Subcutaneous abdominal adipose tissue (tissue), 5 donors: ENCODE measurements around the gene PRDM16.
"Not testable (repeated sequence)": the region's sequence is repeated elsewhere in the genome, so short reads cannot be mapped to it uniquely, and the experiment has no call there.

Experiments
- H3K27ac ChIP-seq: one replicate; pipeline ENCODE4 v1.7.0; 2013; ENCODE audit warnings: low read depth, mild to moderate bottlenecking, inconsistent platforms, low read length, moderate library complexity
- H3K27me3 ChIP-seq, 5 donors: one replicate each; pipeline ENCODE4 v1.7.0; 2013; ENCODE audit warnings: low read length in 5 of 5, inconsistent platforms in 1 of 5; ENCODE audit not compliant: control insufficient read depth in 5 of 5, insufficient read depth in 4 of 5
- H3K36me3 ChIP-seq, 5 donors: one replicate each; pipeline ENCODE4 v1.7.0; 2013; ENCODE audit warnings: low read length in 5 of 5; ENCODE audit not compliant: control insufficient read depth in 5 of 5, insufficient read depth in 5 of 5
- H3K4me1 ChIP-seq, 5 donors: one replicate each; pipeline ENCODE4 v1.7.0; 2013; ENCODE audit warnings: low read length in 5 of 5, mild to moderate bottlenecking in 3 of 5, moderate library complexity in 1 of 5; ENCODE audit not compliant: control insufficient read depth in 5 of 5, insufficient read depth in 5 of 5
- H3K4me3 ChIP-seq, 5 donors: one replicate each; pipeline ENCODE4 v1.7.0; 2013; ENCODE audit warnings: low read length in 5 of 5, low read depth in 1 of 5
- H3K9ac ChIP-seq, 5 donors: one replicate each; pipeline ENCODE4 v1.7.0; 2013; ENCODE audit warnings: low read length in 5 of 5, mild to moderate bottlenecking in 4 of 5, moderate library complexity in 3 of 5
- H3K9me3 ChIP-seq, 5 donors: one replicate each; pipeline ENCODE4 v1.7.0; 2013; ENCODE audit warnings: low read length in 5 of 5; ENCODE audit not compliant: control insufficient read depth in 5 of 5
- donor health status: healthy.
- donor health status: healthy.
- donor health status: healthy.
- donor health status: healthy.
- donor health status: healthy.

The PRDM16 gene

GRCh38 chr1:3239991-3240390 is 171.0 kb downstream of the PRDM16 start:
- H3K4me3 ChIP-seq, H3K9ac ChIP-seq, H3K36me3 ChIP-seq, H3K27ac ChIP-seq, H3K9me3 ChIP-seq, H3K4me1 ChIP-seq: not testable (repeated sequence)
- H3K27me3 ChIP-seq, result peaks cover 9 to 36% (median 25%) of the 10 kb centered on the region in 5 donors

GRCh38 chr1:3240524-3241235 is 171.7 kb downstream of the PRDM16 start:
- peaks cover 0 to 8% (median 4%) of the 10 kb centered on the region in 5 donors for H3K9me3 ChIP-seq
- no peak overlapping the region for H3K27ac ChIP-seq
- peaks cover 16 to 43% (median 30%) of the 10 kb centered on the region in 5 donors for H3K27me3 ChIP-seq
- H3K36me3 ChIP-seq, result no peaks in the 10 kb centered on the region
- no peak overlapping the region for H3K4me3 ChIP-seq
- H3K4me1 ChIP-seq, result no peaks in the 10 kb centered on the region
- H3K9ac ChIP-seq, result no peak overlapping the region

- H3K4me1 ChIP-seq, result no peaks in the 10 kb centered on the region
- no peak overlapping the region for H3K27ac ChIP-seq
- no peaks in the 10 kb centered on the region for H3K36me3 ChIP-seq
- H3K4me3 ChIP-seq, result no peak overlapping the region
- peaks cover 21 to 48% (median 34%) of the 10 kb centered on the region in 5 donors for H3K27me3 ChIP-seq
- no peak overlapping the region for H3K9ac ChIP-seq
- H3K9me3 ChIP-seq, result peaks cover 0 to 8% (median 4%) of the 10 kb centered on the region in 5 donors
Measured at GRCh38 chr1:3241236-3241550, 172.2 kb downstream of the PRDM16 start.

GRCh38 chr1:3241673-3242407 is 172.8 kb downstream of the PRDM16 start:
- peaks cover 27 to 54% (median 33%) of the 10 kb centered on the region in 5 donors for H3K27me3 ChIP-seq
- no peak overlapping the region for H3K9ac ChIP-seq
- peaks cover 0 to 8% (median 4%) of the 10 kb centered on the region in 5 donors for H3K9me3 ChIP-seq
- no peak overlapping the region for H3K4me3 ChIP-seq
- H3K27ac ChIP-seq, result no peak overlapping the region
- H3K36me3 ChIP-seq, result no peaks in the 10 kb centered on the region
- H3K4me1 ChIP-seq, result no peaks in the 10 kb centered on the region

- peaks cover 33 to 62% (median 39%) of the 10 kb centered on the region in 5 donors for H3K27me3 ChIP-seq
- H3K9me3 ChIP-seq, result peaks cover 0 to 8% (median 4%) of the 10 kb centered on the region in 5 donors
- H3K27ac ChIP-seq, result no peak overlapping the region
Measured at GRCh38 chr1:3242408-3243260, 173.6 kb downstream of the PRDM16 start.

GRCh38 chr1:3243304-3243703 is 174.3 kb downstream of the PRDM16 start:
- Histone ChIP-seq H3K9ac (no peak overlapping the region), H3K27me3 (peaks cover 33 to 64% (median 41%) of the 10 kb centered on the region in 5 donors), H3K27ac (no peak overlapping the region), H3K4me3 (no peak overlapping the region), H3K4me1 (peaks cover 0 to 11% (median 0%) of the 10 kb centered on the region in 5 donors), H3K9me3 (peaks cover 0 to 8% (median 4%) of the 10 kb centered on the region in 5 donors), H3K36me3 (no peaks in the 10 kb centered on the region)

More at GRCh38 chr1:3242408-3243260, 173.6 kb downstream of the PRDM16 start:
- peaks cover 0 to 5% (median 0%) of the 10 kb centered on the region in 5 donors for H3K4me1 ChIP-seq
- no peaks in the 10 kb centered on the region for H3K36me3 ChIP-seq
- H3K4me3 ChIP-seq, result no peak overlapping the region
- H3K9ac ChIP-seq, result no peak overlapping the region

- Histone ChIP-seq H3K27ac (no peak overlapping the region), H3K27me3 (peaks cover 34 to 73% (median 41%) of the 10 kb centered on the region in 5 donors)
Measured at GRCh38 chr1:3244025-3244926, 175.3 kb downstream of the PRDM16 start.

GRCh38 chr1:3244927-3245315 is 175.9 kb downstream of the PRDM16 start:
- Histone ChIP-seq H3K4me1 (peaks cover 0 to 18% (median 0%) of the 10 kb centered on the region in 5 donors), H3K36me3 (no peaks in the 10 kb centered on the region), H3K9ac (no peak overlapping the region), H3K9me3 (no peaks in the 10 kb centered on the region), H3K27me3 (peaks cover 37 to 74% (median 45%) of the 10 kb centered on the region in 5 donors), H3K27ac (no peak overlapping the region), H3K4me3 (no peak overlapping the region)

More at GRCh38 chr1:3244025-3244926, 175.3 kb downstream of the PRDM16 start:
- Histone ChIP-seq H3K4me1 (peaks cover 0 to 18% (median 0%) of the 10 kb centered on the region in 5 donors), H3K9me3 (peaks cover 0 to 1% (median 0%) of the 10 kb centered on the region in 5 donors), H3K9ac (no peak overlapping the region), H3K4me3 (no peak overlapping the region), H3K36me3 (no peaks in the 10 kb centered on the region)

GRCh38 chr1:3245344-3245743 is 176.3 kb downstream of the PRDM16 start:
- Histone ChIP-seq H3K4me3 (no peak overlapping the region), H3K36me3 (no peaks in the 10 kb centered on the region), H3K9me3 (no peaks in the 10 kb centered on the region), H3K27ac (no peak overlapping the region), H3K9ac (no peak overlapping the region), H3K27me3 (peaks cover 40 to 76% (median 46%) of the 10 kb centered on the region in 5 donors), H3K4me1 (peaks cover 0 to 18% (median 0%) of the 10 kb centered on the region in 5 donors)
